HEK293 (cell line): ENCODE data around the gene MRPS2.
"Not testable (repeated sequence)": the region's sequence is repeated elsewhere in the genome, so short reads cannot be mapped to it uniquely, and the experiment has no call there.

Experiments
- CTCF ChIA-PET: fragments of 350-600 bp; formaldehyde crosslinking; extraction: SDS; loops from one replicate; lab custom pipeline; 2021; ENCODE audit warnings: antibody characterized with exemption; lab: Yijun Ruan, JAX
- POLR2A ChIA-PET: fragments of 300-600 bp; formaldehyde crosslinking; extraction: SDS; loops from one replicate; lab custom pipeline; 2020; ENCODE audit warnings: antibody characterized with exemption, inconsistent platforms; lab: Yijun Ruan, JAX
- H3K27ac ChIP-seq: fragments of 200-500 bp; sonication (Bioruptor generic); 2 replicates; pipeline ENCODE4 v1.5.1; 2014; ENCODE audit warnings: low read depth, low read length, control low read depth, inconsistent platforms; ENCODE audit errors: extremely low read depth
- H3K36me3 ChIP-seq, 2 experiments: fragments of 200-500 bp in 1 of 2; sonication (Bioruptor generic) in 1 of 2; 1 replicate in 1 of 2; 2 replicates in 1 of 2; pipeline ENCODE4 v1.5.1; 2014 to 2017; ENCODE audit warnings: inconsistent platforms in 2 of 2, low read length in 2 of 2; ENCODE audit not compliant: control insufficient read depth in 2 of 2, insufficient read depth in 1 of 2
- H3K4me1 ChIP-seq: fragments of 200-500 bp; sonication (Bioruptor generic); 2 replicates; pipeline ENCODE4 v1.5.1; 2014; ENCODE audit warnings: mild to moderate bottlenecking, low read length, inconsistent platforms; ENCODE audit not compliant: control insufficient read depth, insufficient read depth
- H3K4me3 ChIP-seq: 2 replicates; pipeline ENCODE4 v1.5.1; 2011; ENCODE audit warnings: low read depth, mild to moderate bottlenecking, control low read depth, low read length, moderate library complexity
- H3K9me3 ChIP-seq: fragments of 200-500 bp; sonication (Bioruptor generic); 2 replicates; pipeline ENCODE4 v1.5.1; 2014; ENCODE audit warnings: low read depth, low read length, inconsistent platforms; ENCODE audit not compliant: control insufficient read depth, insufficient read depth
- BCL6B ChIP-seq: fragments of 450-650 bp; formaldehyde crosslinking; IDR thresholded peaks from 2 replicates; pipeline ENCODE4 v1.5.1; 2017; ENCODE audit warnings: missing biosample characterization, missing genetic modification characterization
- RBAK ChIP-seq: fragments of 450-650 bp; formaldehyde crosslinking; IDR thresholded peaks from 2 replicates; pipeline ENCODE4 v1.5.1; 2016; ENCODE audit warnings: missing biosample characterization, missing genetic modification characterization
- SETDB1 ChIP-seq: IDR thresholded peaks from one replicate; pipeline ENCODE4 v1.6.1; 2017; ENCODE audit warnings: mild to moderate bottlenecking, low read length, moderate library complexity, mixed read lengths; ENCODE audit not compliant: insufficient read length
- ZBTB1 ChIP-seq: fragments of 450-650 bp; formaldehyde crosslinking; IDR thresholded peaks from 2 replicates; pipeline ENCODE4 v1.5.1; 2016; ENCODE audit warnings: missing biosample characterization, missing genetic modification characterization
- ZFHX2 ChIP-seq: fragments of 450-650 bp; formaldehyde crosslinking; conservative IDR thresholded peaks from 2 replicates; pipeline ENCODE4 v1.5.1; 2016; ENCODE audit warnings: missing biosample characterization, missing genetic modification characterization
- ZNF148 ChIP-seq: fragments of 450-650 bp; formaldehyde crosslinking; IDR thresholded peaks from 2 replicates; pipeline ENCODE4 v1.5.0; 2017; ENCODE audit warnings: missing biosample characterization, missing genetic modification characterization, borderline replicate concordance
- ZNF544 ChIP-seq: fragments of 450-650 bp; formaldehyde crosslinking; IDR thresholded peaks from 2 replicates; pipeline ENCODE4 v1.5.0; 2017; ENCODE audit warnings: missing biosample characterization, missing genetic modification characterization
- ZNF548 ChIP-seq: fragments of 450-650 bp; formaldehyde crosslinking; IDR thresholded peaks from 2 replicates; pipeline ENCODE4 v1.5.1; 2016; ENCODE audit warnings: missing biosample characterization, missing genetic modification characterization
- ZNF549 ChIP-seq: fragments of 450-650 bp; IDR thresholded peaks from 2 replicates; pipeline ENCODE4 v1.5.1; 2018; ENCODE audit warnings: missing biosample characterization, missing genetic modification characterization, mild to moderate bottlenecking, inconsistent platforms, moderate library complexity
- ZNF626 ChIP-seq: fragments of 450-650 bp; sonication (Bioruptor Pico); formaldehyde crosslinking; IDR thresholded peaks from 2 replicates; pipeline ENCODE4 v1.5.1; 2018; ENCODE audit warnings: missing biosample characterization, missing genetic modification characterization, inconsistent platforms
- ZNF701 ChIP-seq: fragments of 450-650 bp; formaldehyde crosslinking; IDR thresholded peaks from 2 replicates; pipeline ENCODE4 v1.5.1; 2016; ENCODE audit warnings: missing biosample characterization, missing genetic modification characterization
- ZNF777 ChIP-seq: fragments of 450-650 bp; formaldehyde crosslinking; IDR thresholded peaks from 2 replicates; pipeline ENCODE4 v1.5.1; 2017; ENCODE audit warnings: missing biosample characterization, missing genetic modification characterization, borderline replicate concordance
- TF ChIP-seq, protein P1 (sequence below): fragments of 450-650 bp; formaldehyde crosslinking; IDR thresholded peaks from 2 replicates; pipeline ENCODE4; 2016; ENCODE audit warnings: missing biosample characterization, missing genetic modification characterization
- TF ChIP-seq, protein P2 (sequence below): fragments of 450-650 bp; formaldehyde crosslinking; IDR thresholded peaks from 2 replicates; pipeline ENCODE4 v1.5.1; 2016; ENCODE audit warnings: missing biosample characterization, missing genetic modification characterization

MRPS2 gene

DNA sequence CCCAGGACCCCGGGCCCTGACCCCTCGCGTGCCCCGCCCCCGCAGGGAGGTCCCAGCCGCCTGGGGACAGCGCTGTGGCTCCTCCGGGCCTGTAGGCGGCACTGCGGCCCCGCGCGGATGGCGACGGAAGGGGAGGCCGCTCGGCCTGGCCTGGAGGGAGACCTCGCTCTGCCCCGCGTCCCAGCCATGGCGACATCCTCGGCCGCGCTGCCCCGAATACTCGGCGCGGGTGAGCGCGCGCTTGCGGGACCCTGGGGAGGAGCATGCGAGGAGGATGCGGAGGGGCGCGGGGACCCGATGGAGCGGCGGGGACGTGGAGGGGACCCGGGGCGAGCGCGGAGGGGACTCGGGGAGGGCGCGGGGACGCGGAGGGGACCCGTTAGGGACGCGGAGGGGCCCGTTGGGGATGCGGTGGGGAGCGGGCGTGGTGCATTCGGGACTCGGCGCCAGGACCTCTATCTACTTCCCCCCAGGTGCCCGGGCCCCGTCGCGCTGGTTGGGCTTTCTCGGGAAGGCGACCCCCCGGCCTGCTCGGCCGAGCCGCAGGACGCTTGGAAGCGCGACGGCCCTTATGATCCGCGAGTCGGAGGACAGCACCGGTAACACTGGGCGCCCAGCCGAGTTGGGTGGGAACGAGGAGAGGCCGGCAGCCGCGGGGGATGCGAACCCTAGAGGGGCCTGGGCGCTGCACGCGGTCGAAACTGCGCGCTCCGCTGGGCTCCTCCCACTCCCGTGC is at the start of gene MRPS2 (continued):
- TF ChIP-seq ZNF548 (tag by site-specific recombination) = no peak

DNA sequence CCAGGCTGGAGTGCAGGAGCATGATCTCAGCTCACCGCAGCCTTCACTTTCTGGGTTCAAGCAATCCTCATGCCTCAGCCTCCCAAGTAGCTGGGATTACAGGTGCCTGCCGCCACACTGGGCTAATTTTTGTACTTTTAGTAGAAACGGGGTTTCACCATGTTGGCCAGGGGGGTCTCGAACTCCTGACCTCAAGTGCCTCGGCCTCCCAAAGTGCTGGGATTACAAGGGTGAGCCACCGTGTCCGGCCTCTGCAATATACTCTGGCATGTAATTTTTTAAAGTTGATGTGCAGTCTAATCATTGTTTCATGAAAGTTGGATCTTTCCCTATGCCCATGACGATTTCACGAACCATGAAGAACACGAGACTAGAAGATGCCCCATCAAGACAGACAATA is 49.5 kb upstream of the MRPS2 start:
- TF ChIP-seq ZNF626 (tag by site-specific recombination) (no peak), ZFHX2 (tag by site-specific recombination) (no peak), ZNF701 (no peak), BCL6B (tag by site-specific recombination) (no peak), ZNF148 (tag by site-specific recombination) (no peak), ZBTB1 (no peak), ZNF549 (no peak), ZNF544 (tag by site-specific recombination) (no peak)
- TF ChIP-seq, protein P1, sequence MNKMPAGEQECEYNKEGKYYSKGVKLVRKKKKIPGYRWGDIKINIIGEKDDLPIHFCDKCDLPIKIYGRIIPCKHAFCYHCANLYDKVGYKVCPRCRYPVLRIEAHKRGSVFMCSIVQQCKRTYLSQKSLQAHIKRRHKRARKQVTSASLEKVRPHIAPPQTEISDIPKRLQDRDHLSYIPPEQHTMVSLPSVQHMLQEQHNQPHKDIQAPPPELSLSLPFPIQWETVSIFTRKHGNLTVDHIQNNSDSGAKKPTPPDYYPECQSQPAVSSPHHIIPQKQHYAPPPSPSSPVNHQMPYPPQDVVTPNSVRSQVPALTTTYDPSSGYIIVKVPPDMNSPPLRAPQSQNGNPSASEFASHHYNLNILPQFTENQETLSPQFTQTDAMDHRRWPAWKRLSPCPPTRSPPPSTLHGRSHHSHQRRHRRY (tag by site-specific recombination) = no peak
- Histone ChIP-seq H3K4me1 (no peaks in the 10 kb centered on the region), H3K4me3 (no peak overlapping the region), H3K36me3 (no peaks in the 10 kb centered on the region), H3K27ac (no peak overlapping the region), H3K9me3 (no peaks in the 10 kb centered on the region)
- POLR2A ChIA-PET = interaction anchor here (0.7 to 1.0 kb wide), 3 partner anchors 10 to 1961 kb away, joined by 4 to 7 read pairs (median 4); no protein-coding TSS in a partner anchor
- CTCF ChIA-PET = interaction anchor here (0.6 kb wide), 1 partner anchor 497 kb away, joined by 3 read pairs; no protein-coding TSS in a partner anchor

DNA sequence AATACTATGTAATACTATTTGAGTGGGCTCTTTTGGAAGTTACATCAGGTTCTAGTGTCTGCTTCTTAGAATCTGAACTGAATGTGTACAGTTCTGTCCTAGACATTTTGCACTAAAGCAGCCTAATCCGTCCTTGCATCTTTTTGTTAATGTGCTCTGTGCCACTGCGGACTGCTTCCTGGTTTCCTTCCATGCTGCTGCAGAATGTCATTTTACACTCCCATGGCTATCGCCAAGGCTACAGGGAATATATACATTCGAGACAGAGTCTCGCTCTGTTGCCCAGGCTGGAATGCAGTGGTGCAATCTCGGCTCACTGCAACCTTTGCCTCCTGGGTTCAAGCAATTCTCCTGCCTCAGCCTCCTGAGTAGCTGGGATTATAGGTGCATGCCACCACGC is 48.6 kb upstream of the MRPS2 start:
- POLR2A ChIA-PET, H3K9me3 ChIP-seq, H3K27ac ChIP-seq, H3K4me3 ChIP-seq, H3K36me3 ChIP-seq, H3K4me1 ChIP-seq: not testable (repeated sequence)
- CTCF ChIA-PET = interaction anchor here (0.5 kb wide), 1 partner anchor 1058 kb away, joined by 4 read pairs; no protein-coding TSS in a partner anchor

GRCh38 chr9:135454737-135455136 is 45.7 kb upstream of the MRPS2 start:
- no peaks in the 10 kb centered on the region for H3K4me1 ChIP-seq
- no peaks in the 10 kb centered on the region for H3K9me3 ChIP-seq
- POLR2A ChIA-PET = no interaction called here
- no peak overlapping the region for H3K27ac ChIP-seq
- TF ChIP-seq ZNF777 (tag by site-specific recombination) (no peak), SETDB1 (no peak), RBAK (tag by site-specific recombination) (peak; percentile 84; the same call in 1 of the 2 replicates)
- TF ChIP-seq, protein P2, sequence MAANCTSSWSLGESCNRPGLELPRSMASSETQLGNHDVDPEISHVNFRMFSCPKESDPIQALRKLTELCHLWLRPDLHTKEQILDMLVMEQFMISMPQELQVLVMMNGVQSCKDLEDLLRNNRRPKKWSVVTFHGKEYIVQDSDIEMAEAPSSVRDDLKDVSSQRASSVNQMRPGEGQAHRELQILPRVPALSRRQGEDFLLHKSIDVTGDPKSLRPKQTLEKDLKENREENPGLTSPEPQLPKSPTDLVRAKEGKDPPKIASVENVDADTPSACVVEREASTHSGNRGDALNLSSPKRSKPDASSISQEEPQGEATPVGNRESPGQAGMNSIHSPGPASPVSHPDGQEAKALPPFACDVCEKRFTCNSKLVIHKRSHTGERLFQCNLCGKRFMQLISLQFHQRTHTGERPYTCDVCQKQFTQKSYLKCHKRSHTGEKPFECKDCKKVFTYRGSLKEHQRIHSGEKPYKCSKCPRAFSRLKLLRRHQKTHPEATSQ (tag by site-specific recombination) = no peak
- CTCF ChIA-PET = interaction anchor here (0.6 kb wide), 2 partner anchors 267 to 1267 kb away, joined by 3 read pairs; no protein-coding TSS in a partner anchor
- H3K4me3 ChIP-seq = no peak overlapping the region
- no peaks in the 10 kb centered on the region for H3K36me3 ChIP-seq
